Activated T-cell treated with anti-CD3 and anti-CD28 coated beads, Interleukin-2, amount 50 U/mL, for 72 hours (primary cell): ENCODE data around the gene CYGB. TPM values are rescaled to one million over a fixed set of nuclear protein-coding genes. Genes with fewer than 3 reads are reported as not detected.
"Not testable (repeated sequence)": the region's sequence is repeated elsewhere in the genome, so short reads cannot be mapped to it uniquely, and the experiment has no call there.

Experiments
- ATAC-seq, 2 donors: fragments of 150-1000 bp; cut with Tn5 transposase; replicated peaks in 1 of 2; 2 replicates each; pipeline ENCODE4 v1.10.0; 2021; ENCODE audit warnings: moderate library complexity in 2 of 2, mild to moderate bottlenecking in 1 of 2
- DNase-seq, 2 donors: peaks; one replicate each; pipeline ENCODE4 v3.0.0; 2021 to 2022; ENCODE audit warnings: mixed read lengths in 1 of 2
- H3K27ac Mint-ChIP-seq: one replicate; pipeline ENCODE4 v1.8.0; 2022; ENCODE audit warnings: mild to moderate bottlenecking, moderate library complexity, mixed read lengths
- H3K27me3 Mint-ChIP-seq: one replicate; pipeline ENCODE4 v1.8.0; 2022; ENCODE audit warnings: low read depth, mixed read lengths
- H3K36me3 Mint-ChIP-seq, 2 donors: one replicate each; pipeline ENCODE4 v1.8.0; 2022; ENCODE audit warnings: mixed read lengths in 2 of 2, mild to moderate bottlenecking in 1 of 2; ENCODE audit not compliant: insufficient read depth in 2 of 2
- H3K4me1 Mint-ChIP-seq: one replicate; pipeline ENCODE4 v1.8.0; 2022; ENCODE audit warnings: low read depth, mixed read lengths
- H3K4me3 Mint-ChIP-seq, 2 donors: one replicate each; pipeline ENCODE4 v1.8.0; 2022; ENCODE audit warnings: mild to moderate bottlenecking in 2 of 2, mixed read lengths in 2 of 2, moderate library complexity in 2 of 2
- H3K9me3 Mint-ChIP-seq, 2 donors: one replicate each; pipeline ENCODE4 v1.8.0; 2022; ENCODE audit warnings: mixed read lengths in 2 of 2
- total RNA-seq, 2 donors: library from RNA; stranded (reverse); gene quantifications; one replicate each; pipeline ENCODE4 v1.2.3, GENCODE V29; 2022

CYGB gene
- total RNA-seq, 2 donors from 2014 or later: 0.44 TPM; not detected in 1

DNA sequence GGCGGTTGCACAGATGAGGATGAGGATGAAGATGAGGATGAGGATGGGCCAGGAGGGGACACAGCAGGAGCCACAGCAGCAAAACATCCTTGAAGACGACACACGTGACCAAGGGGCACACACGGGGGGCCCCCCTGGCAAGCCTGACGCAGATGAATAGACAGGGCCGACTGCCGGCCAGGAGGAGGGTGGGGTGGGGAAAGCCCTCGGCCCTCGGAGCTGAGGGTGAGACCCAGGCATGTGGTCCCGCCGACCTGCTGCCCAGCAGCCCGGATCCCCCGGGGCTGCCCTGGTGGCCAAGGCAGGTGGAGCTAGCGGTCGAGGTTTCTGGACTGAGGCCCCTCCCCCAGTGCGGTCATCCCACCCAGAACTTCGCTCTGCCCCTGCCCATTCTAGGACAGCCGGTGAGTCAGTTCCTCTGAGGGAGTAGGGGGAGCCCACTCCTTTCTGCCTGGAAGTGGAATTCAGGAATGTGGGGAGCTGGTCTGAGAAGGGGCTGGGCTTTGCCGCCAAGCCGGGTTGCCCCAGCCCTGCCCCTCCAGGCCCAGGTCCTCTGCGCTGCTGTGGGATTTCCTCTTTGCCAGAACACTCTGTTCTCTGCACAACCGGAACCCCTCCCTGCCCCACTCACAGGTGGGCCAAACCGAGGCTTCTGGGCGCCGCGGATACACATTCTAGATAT is 9.9 kb downstream of the CYGB start:
- Mint-ChIP-seq H3K9me3 (no peaks in the 10 kb centered on the region), H3K4me1 (peaks cover 25% of the 10 kb centered on the region), H3K27me3 (no peaks in the 10 kb centered on the region), H3K27ac (no peak overlapping the region), H3K4me3 (peak overlapping the region; percentile 40 to 73), H3K36me3 (no peaks in the 10 kb centered on the region)
- ATAC-seq: peak; percentile 51 to 56
- peak; percentile 34 to 42 for DNase-seq

DNA sequence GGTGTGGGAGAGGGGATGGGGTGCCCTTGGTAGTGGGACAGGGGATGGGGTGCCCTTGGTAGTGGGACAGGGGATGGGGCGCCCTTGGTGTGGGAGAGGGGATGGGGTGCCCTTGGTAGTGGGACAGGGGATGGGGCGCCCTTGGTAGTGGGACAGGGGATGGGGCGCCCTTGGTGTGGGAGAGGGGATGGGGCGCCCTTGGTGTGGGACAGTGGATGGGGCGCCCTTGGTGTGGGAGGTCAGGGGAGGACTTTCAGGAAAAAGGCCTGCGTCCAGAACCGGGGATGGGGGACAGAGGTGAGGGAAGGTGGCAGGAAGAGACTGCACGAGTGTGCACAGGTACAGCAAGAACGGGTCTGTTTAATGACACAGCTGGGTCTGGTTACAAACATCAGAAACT is 10.5 kb downstream of the CYGB start:
- not testable (repeated sequence) for H3K9me3 Mint-ChIP-seq, H3K27ac Mint-ChIP-seq, H3K27me3 Mint-ChIP-seq, H3K36me3 Mint-ChIP-seq, ATAC-seq, DNase-seq
- Mint-ChIP-seq H3K4me3 (peak overlapping the region; percentile 4 to 7), H3K4me1 (peaks cover 25% of the 10 kb centered on the region)

DNA sequence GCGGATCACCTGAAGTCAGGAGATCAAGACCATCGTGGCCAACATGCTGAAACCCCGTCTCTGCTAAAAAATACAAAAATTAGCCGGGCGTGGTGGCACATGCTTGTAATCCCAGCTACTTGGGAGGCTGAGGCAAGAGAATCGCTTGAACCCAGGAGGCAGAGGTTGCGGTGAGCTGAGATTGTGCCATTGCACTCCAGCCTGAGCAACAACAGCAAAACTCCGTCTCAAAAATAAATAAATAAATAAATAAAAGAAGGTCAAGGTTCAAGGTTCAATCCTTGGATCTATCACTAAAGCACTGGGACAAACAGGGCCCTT is 12.0 kb downstream of the CYGB start:
- H3K4me3 Mint-ChIP-seq, H3K27ac Mint-ChIP-seq: not testable (repeated sequence)

GRCh38 chr17:76524598-76525512 is 12.7 kb downstream of the CYGB start:
- H3K27ac Mint-ChIP-seq: no peak overlapping the region

More for the DNA sequence above, 12.0 kb downstream of the CYGB start:
- not testable (repeated sequence) for H3K27me3 Mint-ChIP-seq, ATAC-seq, H3K36me3 Mint-ChIP-seq, DNase-seq, H3K9me3 Mint-ChIP-seq
- peaks cover 25% of the 10 kb centered on the region for H3K4me1 Mint-ChIP-seq

GRCh38 chr17:76523084-76524037 is 14.1 kb downstream of the CYGB start:
- H3K4me3 Mint-ChIP-seq: peak overlapping the region; percentile 51 to 64
- H3K27ac Mint-ChIP-seq: no peak overlapping the region
- H3K27me3 Mint-ChIP-seq: no peaks in the 10 kb centered on the region
- ATAC-seq: peak; percentile 86 to 87
- H3K36me3 Mint-ChIP-seq: no peaks in the 10 kb centered on the region
- DNase-seq: peak; percentile 81 to 90
- H3K4me1 Mint-ChIP-seq: peaks cover 21% of the 10 kb centered on the region
- H3K9me3 Mint-ChIP-seq: no peaks in the 10 kb centered on the region

More at GRCh38 chr17:76524598-76525512, 12.7 kb downstream of the CYGB start:
- no peak overlapping the region for H3K4me3 Mint-ChIP-seq
- no peaks in the 10 kb centered on the region for H3K27me3 Mint-ChIP-seq
- DNase-seq (no peak), ATAC-seq (no peak)
- peaks cover 25% of the 10 kb centered on the region for H3K4me1 Mint-ChIP-seq
- no peaks in the 10 kb centered on the region for H3K36me3 Mint-ChIP-seq
- H3K9me3 Mint-ChIP-seq: no peaks in the 10 kb centered on the region

GRCh38 chr17:76521683-76522082 is 15.8 kb downstream of the CYGB start:
- ATAC-seq, H3K36me3 Mint-ChIP-seq, H3K27me3 Mint-ChIP-seq, H3K4me3 Mint-ChIP-seq, H3K27ac Mint-ChIP-seq, H3K9me3 Mint-ChIP-seq, DNase-seq: not testable (repeated sequence)
- peaks cover 16% of the 10 kb centered on the region for H3K4me1 Mint-ChIP-seq

GRCh38 chr17:76521262-76521661 is 16.2 kb downstream of the CYGB start:
- Mint-ChIP-seq H3K36me3 (no peaks in the 10 kb centered on the region), H3K9me3 (no peaks in the 10 kb centered on the region), H3K4me1 (peaks cover 20% of the 10 kb centered on the region), H3K27me3 (no peaks in the 10 kb centered on the region), H3K4me3 (no peak overlapping the region), H3K27ac (no peak overlapping the region)
- ATAC-seq (no peak), DNase-seq (no peak)

DNA sequence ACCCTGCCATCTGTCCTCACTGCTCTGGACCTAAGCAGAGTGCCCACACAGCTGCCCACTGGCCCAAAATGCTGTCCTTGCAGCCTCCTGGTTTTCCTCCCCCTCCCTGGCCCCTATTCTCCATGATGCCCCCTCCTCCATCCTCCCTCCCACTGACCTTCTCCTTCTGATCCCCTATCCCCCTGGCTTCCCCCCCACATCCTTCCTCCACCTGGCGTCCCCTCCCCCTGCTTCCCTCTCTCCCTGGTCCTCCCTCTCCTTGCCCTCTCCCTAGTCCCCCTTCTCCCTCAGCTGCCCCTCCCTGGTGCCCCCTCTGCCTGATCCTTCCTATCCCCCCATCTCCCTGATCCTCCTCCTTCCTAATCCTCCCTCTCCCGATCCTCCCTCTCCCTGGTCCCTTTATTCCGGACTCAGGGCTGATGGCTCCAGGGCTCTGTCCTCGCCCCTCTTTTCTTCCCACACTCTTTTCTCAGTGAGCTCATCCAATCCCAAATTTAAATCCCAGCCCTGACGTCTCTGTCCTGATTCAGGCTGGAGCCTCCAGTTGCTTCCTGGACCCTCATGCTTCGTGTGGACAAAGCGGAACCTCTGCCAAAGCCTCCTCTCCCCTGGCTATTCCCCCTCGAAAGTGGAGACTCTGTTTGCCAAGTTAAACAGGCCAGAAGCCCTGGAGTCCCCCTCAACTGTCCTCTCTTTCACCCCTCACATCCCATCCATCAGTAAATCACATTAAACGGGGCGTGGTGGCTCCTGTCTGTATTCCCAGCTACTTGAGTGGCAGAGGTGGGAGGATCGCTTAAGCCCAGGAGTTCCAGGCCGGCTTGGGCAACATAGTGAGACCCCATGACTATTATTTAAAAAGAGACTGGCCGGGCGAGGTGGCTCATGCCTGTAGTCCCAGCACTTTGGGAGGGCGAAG is 18.2 kb downstream of the CYGB start:
- H3K4me1 Mint-ChIP-seq: peaks cover 40% of the 10 kb centered on the region
- H3K27me3 Mint-ChIP-seq: no peaks in the 10 kb centered on the region
- no peak overlapping the region for H3K27ac Mint-ChIP-seq
- no peak overlapping the region for H3K4me3 Mint-ChIP-seq
- DNase-seq: no peak
- H3K36me3 Mint-ChIP-seq: no peaks in the 10 kb centered on the region
- no peak for ATAC-seq
- no peaks in the 10 kb centered on the region for H3K9me3 Mint-ChIP-seq

DNA sequence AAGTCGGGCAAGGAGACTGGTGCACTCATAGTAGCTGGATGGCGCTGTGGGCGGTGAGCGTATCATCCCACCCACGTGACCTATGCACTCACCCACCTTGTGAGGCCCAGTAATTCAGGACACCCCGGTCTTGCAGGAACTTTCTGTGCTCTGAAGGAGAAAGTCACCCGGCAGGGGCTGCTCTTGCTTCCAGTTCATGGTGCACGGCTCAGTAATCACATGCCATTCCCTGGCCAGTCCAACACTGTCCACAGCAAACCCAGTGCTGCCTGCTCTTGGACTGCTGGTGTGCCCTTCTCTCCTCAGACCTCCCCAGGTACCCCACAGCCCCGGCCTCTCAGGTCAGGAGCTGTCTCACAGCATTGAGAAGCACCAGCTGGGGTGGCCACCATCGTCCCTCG is 19.9 kb downstream of the CYGB start:
- Mint-ChIP-seq H3K9me3 (no peaks in the 10 kb centered on the region), H3K36me3 (no peaks in the 10 kb centered on the region), H3K27me3 (no peaks in the 10 kb centered on the region), H3K27ac (no peak overlapping the region), H3K4me1 (peaks cover 44% of the 10 kb centered on the region), H3K4me3 (peak overlapping the region in 1 of 2 donors; percentile 23)
- no peak for DNase-seq
- ATAC-seq: no peak

DNA sequence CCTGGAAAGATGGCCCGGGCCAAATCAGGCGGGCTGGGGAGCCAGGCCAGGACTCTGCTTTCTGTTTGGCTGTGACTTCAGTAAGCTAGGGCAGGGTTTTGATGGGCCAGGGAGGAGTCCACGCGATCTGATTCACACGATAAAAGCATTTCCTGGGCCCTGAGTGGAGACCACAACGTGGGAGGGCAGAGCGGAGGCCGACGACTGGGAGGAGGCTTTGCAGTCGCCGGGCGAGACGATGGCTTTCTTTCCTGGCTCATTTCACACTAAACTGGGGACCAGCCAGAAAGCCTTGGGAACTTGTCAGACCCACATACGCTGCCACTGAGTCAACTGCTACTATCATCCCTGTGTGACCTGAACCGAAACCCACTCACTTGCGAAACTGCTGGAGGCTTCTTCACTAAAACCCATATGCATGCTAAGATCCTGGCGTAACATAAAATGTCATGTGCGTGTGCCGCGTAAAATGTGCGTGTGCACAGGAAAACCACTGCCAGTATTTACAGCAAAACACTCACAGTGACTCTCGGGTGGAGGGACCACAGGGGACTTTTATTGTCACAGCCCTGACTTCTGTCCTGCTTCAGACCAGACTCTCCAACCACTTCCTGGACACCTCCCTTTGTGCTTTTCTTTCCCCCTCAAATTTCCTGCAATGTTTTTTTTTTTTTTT is 22.1 kb downstream of the CYGB start:
- no peaks in the 10 kb centered on the region for H3K9me3 Mint-ChIP-seq
- ATAC-seq: peak; percentile 91
- peak overlapping the region; percentile 95 for H3K27ac Mint-ChIP-seq
- H3K4me3 Mint-ChIP-seq: peak overlapping the region; percentile 53 to 80
- DNase-seq: peak; percentile 86 to 91
- no peaks in the 10 kb centered on the region for H3K36me3 Mint-ChIP-seq
- H3K27me3 Mint-ChIP-seq: no peaks in the 10 kb centered on the region
- peaks cover 54% of the 10 kb centered on the region for H3K4me1 Mint-ChIP-seq

DNA sequence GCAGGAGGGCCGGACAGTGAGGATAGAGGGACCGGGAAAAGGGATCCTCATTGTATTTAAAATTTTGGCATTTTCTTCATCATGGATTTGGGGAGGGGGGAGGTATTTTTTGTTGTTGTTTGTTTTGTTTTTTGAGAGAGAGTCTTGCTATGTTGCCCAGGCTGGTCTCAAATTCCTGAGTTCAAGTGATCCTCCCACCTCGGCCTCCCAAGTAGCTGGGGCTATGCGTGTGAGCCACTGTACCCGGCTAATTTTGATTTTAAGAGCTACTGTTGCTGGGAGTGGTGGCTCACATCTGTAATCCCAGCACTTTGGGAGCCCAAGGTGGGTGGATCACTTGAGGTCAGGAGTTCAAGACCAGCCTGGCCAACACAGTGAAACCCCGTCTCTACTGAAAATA is 23.2 kb downstream of the CYGB start:
- Mint-ChIP-seq H3K4me1 (peaks cover 54% of the 10 kb centered on the region), H3K27ac (peak overlapping the region; percentile 95), H3K4me3 (peak overlapping the region in 1 of 2 donors; percentile 53)
- not testable (repeated sequence) for H3K36me3 Mint-ChIP-seq, H3K9me3 Mint-ChIP-seq, DNase-seq, ATAC-seq, H3K27me3 Mint-ChIP-seq
